GM20431 (cell line): ENCODE results near the gene IGFBP6.

ENCODE experiments used
- in situ Hi-C: fragments of 300-500 bp; cut with MseI, MboI; formaldehyde crosslinking; loops from one replicate; pipeline ENCODE4 v1.15.0; 2020; ENCODE audit warnings: low sequenced_read_pairs; ENCODE audit not compliant: unreplicated experiment

Gene IGFBP6

GRCh38 chr12:53097564-53098353, at the start of gene IGFBP6:
TSS of gene IGFBP6 (plus strand) at chr12:53097667. CDS start at chr12:53097718, 51 bp downstream.
- in situ Hi-C loops = no loop called here

GRCh38 chr12:53048033-53048779, 49.3 kb upstream of the IGFBP6 start:
- in situ Hi-C loops = no loop called here

DNA sequence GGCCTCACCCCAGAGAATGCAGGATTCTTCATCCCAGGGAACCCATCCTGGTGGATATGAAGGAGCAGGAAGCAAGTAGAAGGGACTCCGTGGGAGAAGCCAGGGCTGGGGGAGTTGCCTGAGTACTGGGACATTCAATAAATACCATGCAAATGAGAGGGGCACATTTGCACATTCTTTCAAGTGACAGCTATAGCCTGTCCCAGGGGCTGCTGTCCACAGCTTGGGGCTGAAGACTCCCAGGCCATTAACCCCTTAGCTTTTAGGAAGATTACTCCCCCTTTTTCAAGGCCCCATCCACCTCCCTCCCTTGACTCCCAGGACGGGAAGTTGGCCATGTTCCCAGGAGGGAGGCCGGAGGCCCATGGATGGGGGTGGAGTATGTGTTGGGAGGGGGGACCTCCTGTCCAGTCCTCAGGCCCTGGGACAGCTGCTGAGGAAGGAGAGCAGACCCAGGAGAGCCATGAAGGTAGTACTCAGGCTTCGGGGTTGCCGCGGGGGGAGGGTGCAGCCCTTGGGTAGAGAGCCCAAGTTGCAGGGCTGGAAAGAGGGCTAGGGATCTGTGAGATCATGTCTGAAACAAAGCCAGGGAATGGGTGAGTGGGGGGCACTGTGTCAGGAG, 48.6 kb upstream of the IGFBP6 start:
- in situ Hi-C loops = no loop called here

- in situ Hi-C loops = no loop called here
These were observed 47.7 kb upstream of the IGFBP6 start, which contains the start of gene TNS2 for GRCh38 chr12:53049571-53050318. TSS of gene TNS2 (plus strand) at chr12:53050065. CDS start at chr12:53050186, 121 bp downstream.

- in situ Hi-C loops = no loop called here
These were observed 46.9 kb upstream of the IGFBP6 start for GRCh38 chr12:53050426-53051057.

- in situ Hi-C loops = no loop called here
These were observed 46.2 kb upstream of the IGFBP6 start for GRCh38 chr12:53051058-53051880.

DNA sequence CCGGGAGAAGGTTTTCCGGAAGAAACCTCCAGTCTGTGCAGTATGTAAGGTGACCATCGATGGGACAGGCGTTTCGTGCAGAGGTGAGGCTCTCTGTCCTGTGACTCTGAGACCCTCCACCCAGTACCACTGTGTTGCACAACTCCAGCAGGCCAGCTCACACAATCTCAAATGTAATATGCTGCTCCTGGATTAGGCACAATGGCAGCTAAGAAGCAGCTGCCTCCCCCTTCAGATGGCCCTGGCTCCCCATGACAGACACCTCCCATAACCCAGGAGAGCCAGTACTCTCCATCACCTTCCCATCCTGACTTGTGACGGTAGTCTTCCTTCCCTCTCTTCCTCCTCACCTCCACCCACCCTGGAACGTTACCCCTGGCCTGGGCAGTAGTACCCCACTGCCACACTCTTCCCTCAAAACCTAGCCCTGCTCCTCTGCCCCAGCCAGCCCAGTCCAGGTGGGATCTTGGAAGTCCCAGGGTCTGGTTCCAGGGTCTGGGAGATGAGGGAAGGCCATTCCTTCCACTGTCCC, 45.5 kb upstream of the IGFBP6 start:
- in situ Hi-C loops = no loop called here

- in situ Hi-C loops = no loop called here
These were observed 44.8 kb upstream of the IGFBP6 start for GRCh38 chr12:53052419-53053217.

- in situ Hi-C loops = no loop called here
These were observed 44.0 kb upstream of the IGFBP6 start for GRCh38 chr12:53053218-53054111.

DNA sequence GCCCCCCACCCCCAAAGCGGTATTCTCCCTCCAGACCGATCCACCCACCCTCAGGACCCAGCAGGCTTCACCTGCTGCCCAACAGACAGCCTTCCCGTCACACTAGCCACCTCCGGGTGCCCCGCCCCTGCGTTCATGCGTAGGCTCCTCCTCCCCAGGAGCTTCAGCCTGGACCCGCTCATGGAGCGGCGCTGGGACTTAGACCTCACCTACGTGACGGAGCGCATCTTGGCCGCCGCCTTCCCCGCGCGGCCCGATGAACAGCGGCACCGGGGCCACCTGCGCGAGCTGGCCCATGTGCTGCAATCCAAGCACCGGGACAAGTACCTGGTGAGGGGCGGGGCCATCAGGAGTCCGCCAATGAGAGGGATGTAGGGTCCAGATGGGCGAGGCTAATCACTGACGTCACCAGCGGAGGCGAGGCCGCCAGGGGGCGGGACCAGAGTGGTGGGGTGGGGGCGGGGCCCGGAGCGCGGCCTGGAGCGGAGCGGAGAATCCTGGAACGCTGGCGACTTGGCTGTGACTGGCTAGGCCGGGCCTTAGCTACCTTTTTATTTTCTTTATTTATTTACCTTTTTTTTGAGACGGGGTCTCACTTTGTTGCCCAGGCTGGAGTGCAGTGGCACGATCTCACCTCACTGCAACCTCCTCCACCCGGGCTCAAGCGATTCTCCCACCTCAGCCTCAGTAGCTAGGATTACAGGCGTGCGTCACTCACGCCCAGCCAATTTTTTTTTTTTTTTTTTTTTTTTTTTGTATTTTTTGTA, 43.2 kb upstream of the IGFBP6 start:
- in situ Hi-C loops = no loop called here

DNA sequence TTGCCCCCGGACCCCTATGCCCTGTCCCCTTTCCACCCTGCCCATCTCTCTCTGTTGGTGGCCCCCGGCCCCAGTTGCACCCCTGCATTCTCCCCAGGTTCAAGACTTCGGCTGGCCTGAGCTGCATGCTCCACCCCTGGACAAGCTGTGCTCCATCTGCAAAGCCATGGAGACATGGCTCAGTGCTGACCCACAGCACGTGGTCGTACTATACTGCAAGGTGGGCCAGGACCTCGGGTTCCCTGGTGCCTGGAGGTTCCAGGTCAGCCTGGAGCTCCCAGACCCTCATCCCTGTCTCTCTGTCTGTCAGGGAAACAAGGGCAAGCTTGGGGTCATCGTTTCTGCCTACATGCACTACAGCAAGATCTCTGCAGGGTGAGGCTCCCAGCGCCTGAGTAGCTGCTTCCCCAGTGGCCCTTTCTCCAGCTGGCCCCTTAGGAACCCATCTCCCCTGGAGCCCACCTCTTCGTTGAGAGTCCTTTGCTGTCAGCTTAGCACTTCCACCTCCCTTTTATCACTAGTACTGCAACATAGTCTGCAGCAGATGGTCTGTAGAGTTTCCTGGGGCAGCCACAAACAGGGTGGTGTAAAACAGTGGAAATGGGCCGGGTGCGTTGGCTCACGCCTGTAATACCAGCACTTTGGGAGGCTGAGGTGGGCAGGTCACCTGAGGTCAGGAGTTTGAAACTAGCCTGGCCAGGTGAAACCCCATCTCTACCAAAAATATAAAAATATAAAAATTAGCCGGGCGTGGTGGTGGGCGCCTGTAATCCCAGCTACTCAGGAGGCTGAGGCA, 41.8 kb upstream of the IGFBP6 start:
- in situ Hi-C loops = no loop called here

DNA sequence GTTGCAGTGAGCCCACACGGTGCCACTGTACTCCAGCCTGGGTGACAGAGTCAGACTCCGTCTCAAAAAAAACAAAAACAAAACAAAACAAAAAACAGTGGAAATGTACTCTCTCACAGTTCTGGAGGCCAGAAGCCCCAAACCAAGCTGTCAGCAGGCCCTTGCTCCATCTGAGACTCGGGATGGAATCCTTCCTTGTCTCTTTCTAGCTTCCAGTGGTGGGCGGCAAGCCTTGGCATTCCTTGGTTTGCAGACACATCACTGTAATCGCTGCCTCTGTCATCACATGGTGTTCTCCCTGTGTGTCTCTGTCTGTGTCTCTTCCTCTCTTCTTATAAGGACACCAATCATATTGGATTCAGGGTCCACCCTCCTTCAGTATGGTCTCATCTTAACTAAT, 41.2 kb upstream of the IGFBP6 start:
- in situ Hi-C loops = no loop called here

DNA sequence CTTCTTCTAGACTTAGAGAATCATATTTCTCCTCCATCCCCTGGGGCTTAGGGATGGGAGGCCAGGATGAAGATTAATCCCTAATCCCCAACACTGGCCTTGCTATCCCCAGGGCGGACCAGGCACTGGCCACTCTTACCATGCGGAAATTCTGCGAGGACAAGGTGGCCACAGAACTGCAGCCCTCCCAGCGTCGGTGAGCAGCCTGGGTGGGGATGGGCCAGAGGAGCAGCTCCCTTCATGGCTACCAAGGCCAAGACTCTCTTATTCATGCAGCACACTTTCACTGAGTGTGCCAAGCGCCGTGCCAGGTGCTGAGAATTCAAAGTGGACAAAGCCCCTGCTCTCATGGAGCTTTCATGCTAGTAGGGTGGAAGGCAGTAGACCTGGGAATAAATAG, 40.6 kb upstream of the IGFBP6 start:
- in situ Hi-C loops = no loop called here

DNA sequence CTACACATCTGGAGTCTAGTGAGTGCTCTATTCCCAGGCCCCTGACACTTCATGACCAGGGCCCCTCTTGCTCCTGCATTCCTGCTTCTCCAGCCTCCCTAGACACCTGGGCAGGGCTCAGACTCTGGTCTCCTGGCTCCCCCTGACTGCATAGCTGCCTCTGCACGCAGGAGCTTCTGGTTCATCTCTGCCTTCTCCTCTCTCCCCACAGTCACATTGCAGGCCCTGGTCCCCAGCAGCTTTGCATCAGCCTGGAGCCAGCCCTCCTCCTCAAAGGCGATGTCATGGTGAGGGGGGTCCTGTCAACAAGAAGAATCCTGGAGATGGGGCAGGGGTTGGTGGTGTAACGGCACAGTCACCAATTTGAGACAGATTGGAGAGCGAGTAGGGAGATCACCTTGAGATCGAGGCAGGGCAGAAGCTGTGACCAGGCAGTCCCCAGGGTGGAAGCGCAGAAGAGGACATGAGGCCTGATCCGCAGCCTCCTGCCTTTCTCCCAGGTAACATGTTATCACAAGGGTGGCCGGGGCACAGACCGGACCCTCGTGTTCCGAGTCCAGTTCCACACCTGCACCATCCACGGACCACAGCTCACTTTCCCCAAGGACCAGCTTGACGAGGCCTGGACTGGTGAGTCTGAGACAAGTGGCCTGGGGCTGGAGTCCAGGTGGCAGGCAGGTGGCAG, 39.5 kb upstream of the IGFBP6 start:
- in situ Hi-C loops = no loop called here
